Activated B cell treated with CpG ODN at 0.5 μM for 24 hours (primary cell): ENCODE results near the gene LHFPL2. TPM values are rescaled to one million over a fixed set of nuclear protein-coding genes. Genes with fewer than 3 reads are reported as not detected.

Experiments used
- ATAC-seq: fragments of 200-7000 bp; cut with Tn5 transposase; one replicate; pipeline ENCODE4 v1.10.0; 2021; ENCODE audit warnings: low read depth, mild to moderate bottlenecking, moderate library complexity
- CTCF ChIA-PET: fragments of 350-600 bp; sonication (Branson Sonifier 250); formaldehyde crosslinking; loops from one replicate; lab custom pipeline; 2021; ENCODE audit warnings: antibody characterized with exemption; lab: Charles Lee
- POLR2A ChIA-PET: fragments of 350-600 bp; sonication (Branson Sonifier 250); formaldehyde crosslinking; loops from one replicate; lab custom pipeline; 2021; ENCODE audit warnings: antibody characterized with exemption; lab: Charles Lee
- DNase-seq: peaks from one replicate; pipeline ENCODE4 v3.0.0; 2022
- H3K27ac Mint-ChIP-seq: one replicate; pipeline ENCODE4 v1.8.0; 2020; ENCODE audit warnings: mixed read lengths
- H3K27me3 Mint-ChIP-seq: one replicate; pipeline ENCODE4 v1.8.0; 2021; ENCODE audit warnings: mixed read lengths
- H3K36me3 Mint-ChIP-seq: one replicate; pipeline ENCODE4 v1.8.0; 2021; ENCODE audit warnings: low read depth, mixed read lengths
- H3K4me1 Mint-ChIP-seq: one replicate; pipeline ENCODE4 v1.8.0; 2021; ENCODE audit warnings: mixed read lengths
- H3K4me3 Mint-ChIP-seq: one replicate; pipeline ENCODE4 v1.8.0; 2020; ENCODE audit warnings: mild to moderate bottlenecking, mixed read lengths
- H3K9me3 Mint-ChIP-seq: one replicate; pipeline ENCODE4 v1.8.0; 2020; ENCODE audit warnings: mixed read lengths
- intact Hi-C: fragments of 100-400 bp; cut with micrococcal nuclease; formaldehyde crosslinking; loops from one replicate; pipeline ENCODE4 v1.15.1; 2024
- total RNA-seq: library from RNA; stranded (reverse); gene quantifications from 2 replicates; pipeline ENCODE4 v1.2.3, GENCODE V29; 2022
- TF ChIP-seq, protein P1 (sequence below): fragments of 200-600 bp; IDR thresholded peaks from one replicate; pipeline ENCODE4 v1.8.0; 2022; ENCODE audit warnings: antibody characterized with exemption, mild to moderate bottlenecking

LHFPL2 gene
- total RNA-seq, 1 donor from 2014 or later = 12.0 TPM

DNA sequence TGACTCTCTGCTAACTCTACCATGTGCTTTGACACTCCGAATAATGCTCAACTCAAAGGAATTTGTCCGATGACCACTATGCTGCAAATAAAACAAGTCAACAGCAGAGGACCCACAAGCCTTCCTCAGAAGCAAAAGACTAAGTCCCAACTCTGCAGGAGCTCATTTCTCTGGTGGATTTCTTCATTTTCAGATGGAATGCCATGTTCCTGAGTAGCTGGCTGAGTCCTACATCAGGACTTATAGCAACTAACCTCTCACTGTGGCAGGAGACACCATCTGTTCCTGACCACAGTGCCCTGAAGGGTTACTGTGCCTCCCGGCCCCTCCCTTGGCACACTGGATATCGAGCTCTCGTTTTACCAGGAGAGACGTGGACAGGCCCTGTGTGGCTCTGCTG is 20.8 kb downstream of the LHFPL2 start:
- no peaks in the 10 kb centered on the region for H3K27me3 Mint-ChIP-seq
- peaks cover 45% of the 10 kb centered on the region for H3K36me3 Mint-ChIP-seq
- DNase-seq (no peak), ATAC-seq (no peak)
- no peak overlapping the region for H3K27ac Mint-ChIP-seq
- H3K4me3 Mint-ChIP-seq = no peak overlapping the region
- ChIA-PET POLR2A (no interaction called here), CTCF (interaction anchor here (1.4 kb wide), 1 partner anchor 338 kb away, joined by 5 read pairs; no protein-coding TSS in a partner anchor)
- peaks cover 26% of the 10 kb centered on the region for H3K4me1 Mint-ChIP-seq
- no peaks in the 10 kb centered on the region for H3K9me3 Mint-ChIP-seq
- intact Hi-C loops = no loop called here
- TF ChIP-seq, protein P1, sequence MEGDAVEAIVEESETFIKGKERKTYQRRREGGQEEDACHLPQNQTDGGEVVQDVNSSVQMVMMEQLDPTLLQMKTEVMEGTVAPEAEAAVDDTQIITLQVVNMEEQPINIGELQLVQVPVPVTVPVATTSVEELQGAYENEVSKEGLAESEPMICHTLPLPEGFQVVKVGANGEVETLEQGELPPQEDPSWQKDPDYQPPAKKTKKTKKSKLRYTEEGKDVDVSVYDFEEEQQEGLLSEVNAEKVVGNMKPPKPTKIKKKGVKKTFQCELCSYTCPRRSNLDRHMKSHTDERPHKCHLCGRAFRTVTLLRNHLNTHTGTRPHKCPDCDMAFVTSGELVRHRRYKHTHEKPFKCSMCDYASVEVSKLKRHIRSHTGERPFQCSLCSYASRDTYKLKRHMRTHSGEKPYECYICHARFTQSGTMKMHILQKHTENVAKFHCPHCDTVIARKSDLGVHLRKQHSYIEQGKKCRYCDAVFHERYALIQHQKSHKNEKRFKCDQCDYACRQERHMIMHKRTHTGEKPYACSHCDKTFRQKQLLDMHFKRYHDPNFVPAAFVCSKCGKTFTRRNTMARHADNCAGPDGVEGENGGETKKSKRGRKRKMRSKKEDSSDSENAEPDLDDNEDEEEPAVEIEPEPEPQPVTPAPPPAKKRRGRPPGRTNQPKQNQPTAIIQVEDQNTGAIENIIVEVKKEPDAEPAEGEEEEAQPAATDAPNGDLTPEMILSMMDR = no peak

DNA sequence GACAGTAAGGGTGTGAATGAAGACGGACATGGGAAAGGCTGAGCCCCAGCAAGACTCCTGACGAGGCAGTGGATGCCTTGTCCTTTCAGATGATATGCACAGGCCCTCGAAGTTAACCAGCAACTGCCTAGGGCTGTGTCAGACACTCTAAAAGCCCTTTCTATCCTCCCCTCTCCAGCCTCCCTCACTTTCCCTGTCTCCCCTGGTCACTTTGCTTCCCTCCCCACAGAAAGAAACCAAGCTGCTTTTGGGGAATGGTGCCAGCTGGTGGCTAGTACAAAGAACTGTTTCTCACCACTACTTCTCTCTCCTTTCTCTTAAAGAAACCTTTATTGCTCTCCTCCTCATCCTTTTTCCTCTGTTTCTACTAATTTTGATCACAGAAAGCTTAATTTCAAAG is 21.4 kb downstream of the LHFPL2 start:
- Mint-ChIP-seq H3K4me3 (no peak overlapping the region), H3K36me3 (peaks cover 47% of the 10 kb centered on the region), H3K9me3 (no peaks in the 10 kb centered on the region), H3K4me1 (peaks cover 24% of the 10 kb centered on the region), H3K27ac (no peak overlapping the region), H3K27me3 (no peaks in the 10 kb centered on the region)
- DNase-seq (no peak), ATAC-seq (no peak)
- CTCF ChIA-PET = interaction anchor here (1.4 kb wide), 1 partner anchor 339 kb away, joined by 5 read pairs; no protein-coding TSS in a partner anchor
- POLR2A ChIA-PET = no interaction called here
- intact Hi-C loops = no loop called here
- TF ChIP-seq, protein P1 = no peak

DNA sequence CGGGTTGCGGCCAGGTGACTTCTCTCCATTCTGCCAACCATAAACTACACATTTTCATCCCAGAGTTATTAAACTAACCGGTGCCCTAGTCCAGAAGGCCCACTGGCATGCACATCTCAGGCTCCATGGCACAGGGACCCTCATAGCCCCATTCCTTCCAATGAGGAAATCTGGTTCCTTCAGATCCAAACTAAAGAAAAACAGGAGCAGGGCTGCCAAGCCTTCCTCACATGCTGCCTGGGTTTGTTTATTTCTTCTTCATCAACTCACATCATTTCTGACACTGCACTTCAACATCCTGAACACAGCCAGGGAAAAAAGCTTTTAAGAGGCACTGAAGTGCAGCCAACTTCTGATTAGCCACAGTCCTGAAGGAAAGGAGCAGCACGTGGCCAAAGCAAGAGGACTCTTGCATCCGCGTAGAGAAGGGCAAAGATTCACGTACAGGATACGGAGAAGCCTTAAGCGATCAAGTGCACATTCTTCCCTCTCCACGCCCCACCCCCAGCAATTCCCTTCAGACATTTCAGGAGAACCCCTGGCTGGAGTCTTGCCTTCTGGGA is 22.5 kb downstream of the LHFPL2 start:
- intact Hi-C loops = no loop called here
- no peak overlapping the region for H3K27ac Mint-ChIP-seq
- CTCF ChIA-PET = no interaction called here
- H3K9me3 Mint-ChIP-seq = no peaks in the 10 kb centered on the region
- POLR2A ChIA-PET = interaction anchor here (0.6 kb wide), 1 partner anchor 166 kb away, joined by 4 read pairs; no protein-coding TSS in a partner anchor
- TF ChIP-seq, protein P1 = no peak
- no peak overlapping the region for H3K4me3 Mint-ChIP-seq
- DNase-seq = no peak
- H3K36me3 Mint-ChIP-seq = peaks cover 44% of the 10 kb centered on the region
- no peak for ATAC-seq
- no peaks in the 10 kb centered on the region for H3K27me3 Mint-ChIP-seq
- H3K4me1 Mint-ChIP-seq = peaks cover 31% of the 10 kb centered on the region

DNA sequence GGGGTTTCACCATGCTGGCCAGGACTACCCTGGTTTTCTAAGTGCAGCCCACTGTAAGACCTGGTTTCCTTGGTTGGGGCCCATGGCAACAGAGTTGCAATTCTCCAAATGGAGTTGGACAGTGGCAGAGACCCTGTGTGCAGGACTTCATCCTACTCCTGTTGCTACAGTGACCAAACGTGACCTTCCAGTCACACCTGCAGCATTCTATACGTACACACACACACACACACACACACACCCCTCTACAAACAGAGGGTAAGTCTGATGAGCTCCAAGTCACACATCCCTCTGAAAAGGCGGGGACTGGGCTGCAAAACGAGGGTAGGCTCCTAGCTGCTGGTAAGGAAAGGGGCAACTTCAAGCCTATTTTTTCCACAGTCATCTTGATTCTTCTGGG is 23.6 kb downstream of the LHFPL2 start:
- DNase-seq (no peak), ATAC-seq (no peak)
- Mint-ChIP-seq H3K4me1 (peaks cover 32% of the 10 kb centered on the region), H3K4me3 (no peak overlapping the region), H3K36me3 (peaks cover 45% of the 10 kb centered on the region), H3K27ac (no peak overlapping the region), H3K9me3 (peaks cover 2% of the 10 kb centered on the region), H3K27me3 (no peaks in the 10 kb centered on the region)
- CTCF ChIA-PET = no interaction called here
- intact Hi-C loops = no loop called here
- POLR2A ChIA-PET = no interaction called here
- TF ChIP-seq, protein P1 = no peak

DNA sequence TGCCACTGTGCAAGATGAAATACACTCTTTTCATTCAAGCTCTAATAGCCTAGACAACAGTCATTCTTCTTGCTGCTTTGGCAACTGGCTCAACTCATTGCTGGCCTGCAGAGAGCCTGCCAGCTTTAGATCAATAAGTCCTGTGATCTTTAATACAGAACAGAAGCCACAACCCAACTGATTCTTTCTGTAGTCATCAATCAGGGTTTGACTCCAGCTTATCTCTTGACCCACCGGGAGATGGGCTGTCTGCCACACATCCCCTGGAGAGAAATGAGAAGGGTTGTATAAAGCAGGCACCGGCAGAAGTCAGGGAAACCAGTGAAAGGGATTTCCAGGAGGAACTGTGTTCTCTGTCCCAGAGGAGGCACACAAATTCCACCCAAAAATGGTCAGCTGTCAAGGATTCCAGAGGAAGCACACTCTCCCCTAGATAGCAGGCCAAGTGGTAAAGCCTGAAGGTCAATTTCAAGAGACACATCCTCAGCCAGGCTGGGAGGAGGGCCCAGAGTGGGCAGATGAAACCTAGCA is 24.5 kb downstream of the LHFPL2 start:
- DNase-seq = no peak
- ATAC-seq = no peak
- TF ChIP-seq, protein P1 = no peak
- ChIA-PET CTCF (no interaction called here), POLR2A (no interaction called here)
- intact Hi-C loops = no loop called here
- Mint-ChIP-seq H3K4me1 (peaks cover 25% of the 10 kb centered on the region), H3K36me3 (peaks cover 45% of the 10 kb centered on the region), H3K9me3 (peaks cover 2% of the 10 kb centered on the region), H3K4me3 (no peak overlapping the region), H3K27me3 (no peaks in the 10 kb centered on the region), H3K27ac (no peak overlapping the region)
